ENCODE measurements around the gene HAO2.
"Not testable (repeated sequence)": the region's sequence is repeated elsewhere in the genome, so short reads cannot be mapped to it uniquely, and the experiment has no call there.

The HAO2 gene

DNA sequence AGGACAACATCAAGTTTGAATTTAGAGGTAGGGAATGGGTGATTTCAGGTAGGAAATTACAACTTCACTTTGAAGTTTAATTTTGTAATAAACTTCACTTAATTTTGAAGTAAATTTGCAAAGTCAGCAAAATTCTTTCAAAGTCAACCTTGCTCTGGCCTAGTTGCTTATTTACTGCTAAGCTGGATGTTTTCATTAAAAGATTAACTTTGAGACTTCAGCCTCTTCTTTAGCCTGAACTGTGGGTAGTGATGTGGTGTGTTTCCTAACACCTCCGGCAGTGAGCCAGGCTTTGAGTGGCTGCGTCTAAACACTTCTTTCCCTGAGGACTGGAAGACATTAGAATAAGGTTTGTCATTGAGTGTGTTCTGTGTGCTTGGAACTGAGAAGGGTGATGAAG lies at the start of gene HAO2:
Gene HAO2, plus strand, starts transcription at position 232 of the 400 bp plus-strand sequence. CDS start 12,301 bp downstream, outside the sequence.
- H3K27ac ChIP-seq: no peak within 1 kb of the TSS
- DNase-seq (ENCODE audit: low read depth, low spot score): no peak

DNA sequence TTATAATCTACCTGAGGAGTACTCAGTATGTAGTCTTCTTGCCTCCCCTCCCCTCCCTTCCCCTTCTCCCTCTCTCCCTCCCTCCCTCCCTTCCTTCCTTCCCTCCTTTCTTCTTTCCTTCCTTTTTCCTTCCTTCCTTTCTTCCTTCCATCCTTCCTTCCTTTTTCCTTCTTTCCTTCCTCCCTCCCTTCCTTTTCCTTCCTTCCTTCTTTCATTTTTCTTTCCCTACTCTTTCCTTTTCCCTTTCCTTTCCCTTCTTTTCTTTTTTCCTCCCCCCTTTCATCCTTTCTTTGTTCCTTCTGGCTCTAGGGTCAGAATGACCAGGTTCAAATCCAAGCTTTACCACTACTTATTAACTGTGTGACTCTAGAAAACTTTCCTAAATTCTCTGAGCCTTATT lies 48.5 kb upstream of the HAO2 start:
- H3K27ac ChIP-seq: no peak overlapping the region
- no peak for DNase-seq (ENCODE audit: low read depth, low spot score)

DNA sequence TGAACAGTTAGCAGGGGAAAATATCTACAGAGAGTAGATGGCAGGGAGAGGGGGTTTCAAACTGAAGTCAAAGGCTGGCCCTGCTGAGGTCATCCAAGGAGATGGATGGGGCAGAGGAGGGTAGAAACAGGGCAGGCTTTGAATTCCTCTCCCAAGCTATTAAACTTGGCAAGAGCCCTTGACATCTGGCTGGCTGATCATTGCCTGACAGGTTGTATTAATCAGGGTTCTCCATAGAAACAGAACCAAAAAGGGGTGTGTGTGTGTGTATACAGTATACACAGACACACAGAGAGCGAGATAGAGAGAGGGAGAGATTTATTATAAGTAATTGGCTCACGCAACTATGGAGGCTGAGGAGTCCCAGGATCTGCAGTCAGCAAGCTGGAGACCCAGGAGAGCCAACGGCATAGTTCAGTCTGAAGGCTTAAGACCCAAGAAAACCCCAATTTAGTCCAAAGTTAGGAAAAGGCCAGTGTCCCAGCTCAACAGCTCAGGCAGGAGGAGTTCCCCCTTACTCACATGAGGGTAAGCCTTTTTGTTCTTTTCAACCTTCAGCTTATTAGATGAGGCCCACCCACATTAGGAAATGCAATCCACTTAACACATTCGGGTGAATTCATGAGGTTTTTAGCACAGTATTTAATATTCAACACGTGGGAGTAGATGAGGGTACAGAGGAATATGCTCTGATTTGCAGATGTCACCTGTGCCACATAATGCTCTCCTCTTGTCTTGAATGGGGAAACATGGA lies 46.7 kb upstream of the HAO2 start:
- no peak overlapping the region for H3K27ac ChIP-seq
- DNase-seq (ENCODE audit: low read depth, low spot score): no peak

DNA sequence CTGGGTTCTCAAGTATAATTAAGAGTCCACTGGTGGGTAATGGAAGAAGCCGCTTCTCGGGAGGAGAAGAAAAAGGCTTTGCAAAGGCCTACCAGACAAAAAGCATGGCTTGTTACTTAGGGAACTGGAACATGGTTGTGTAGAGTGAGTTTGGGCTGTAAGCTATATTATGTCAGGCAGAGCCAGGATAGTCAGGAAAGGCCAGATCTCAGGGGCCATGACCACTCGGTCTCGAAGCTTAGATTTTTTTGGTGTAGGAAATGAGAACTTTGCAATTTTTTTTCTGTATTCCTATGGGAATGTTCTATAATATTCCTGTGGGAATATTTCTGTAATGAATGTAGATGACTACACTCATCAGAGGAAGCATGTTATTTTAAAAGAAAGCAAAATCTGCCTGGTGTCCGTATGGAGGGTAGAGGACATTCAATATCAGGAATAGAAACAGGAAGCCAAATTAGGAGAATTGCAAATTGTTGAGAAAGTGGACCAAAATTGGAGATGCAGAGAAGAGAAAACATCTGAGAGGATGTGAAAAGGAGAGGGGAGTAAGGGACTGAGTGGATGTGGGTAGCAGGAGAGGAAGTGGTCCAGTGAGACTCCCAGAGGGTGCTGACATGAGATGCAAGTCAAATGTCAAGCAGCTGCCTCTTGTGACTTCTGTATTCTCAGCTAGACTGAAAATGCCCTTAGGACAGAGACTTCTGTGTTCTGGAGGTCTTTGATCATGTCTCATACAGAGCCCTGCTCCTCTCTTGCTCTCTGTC lies 45.2 kb upstream of the HAO2 start:
- H3K27ac ChIP-seq: no peak overlapping the region
- no peak for DNase-seq (ENCODE audit: low read depth, low spot score)

DNA sequence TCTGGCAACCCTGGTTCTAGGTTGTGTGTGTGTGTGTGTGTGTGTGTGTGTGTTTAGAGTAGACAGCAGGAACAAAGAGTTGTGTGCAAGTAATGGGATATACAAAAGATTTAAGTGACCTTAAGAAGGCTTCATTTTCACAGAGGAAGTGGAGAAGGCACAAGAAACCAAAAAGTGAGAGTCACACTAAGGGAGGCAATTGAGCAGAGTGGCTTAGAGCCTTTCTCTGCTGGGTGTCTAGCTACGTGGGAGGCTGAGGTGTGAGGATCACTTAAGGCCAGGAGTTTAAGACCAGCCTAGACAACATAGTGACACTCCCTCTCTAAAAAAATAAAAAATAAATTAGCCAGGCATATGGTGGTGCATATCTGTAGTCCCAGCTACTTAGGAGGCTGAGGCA lies 44.4 kb upstream of the HAO2 start:
- no peak for DNase-seq (ENCODE audit: low read depth, low spot score)
- H3K27ac ChIP-seq: no peak overlapping the region

DNA sequence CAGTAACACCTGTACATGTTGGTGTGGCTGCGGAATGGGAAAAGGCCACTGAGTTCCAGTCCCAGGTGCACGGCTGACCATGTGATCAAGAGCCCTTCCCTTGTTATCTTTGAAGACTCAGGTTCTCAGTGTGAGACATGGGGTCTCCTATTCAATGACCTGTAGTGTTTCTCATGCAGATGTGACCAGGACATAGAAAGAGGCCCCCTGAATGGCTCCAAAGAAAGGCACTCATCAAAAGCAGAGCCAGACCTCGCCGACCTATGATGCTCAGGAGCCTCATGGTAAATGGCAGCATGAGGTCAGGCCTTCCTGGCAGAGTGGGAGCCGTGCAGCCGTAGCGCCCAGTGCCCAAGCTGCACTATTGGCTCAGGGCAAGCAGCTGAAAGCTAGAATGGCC lies 42.3 kb upstream of the HAO2 start:
- H3K27ac ChIP-seq: no peak overlapping the region

DNA sequence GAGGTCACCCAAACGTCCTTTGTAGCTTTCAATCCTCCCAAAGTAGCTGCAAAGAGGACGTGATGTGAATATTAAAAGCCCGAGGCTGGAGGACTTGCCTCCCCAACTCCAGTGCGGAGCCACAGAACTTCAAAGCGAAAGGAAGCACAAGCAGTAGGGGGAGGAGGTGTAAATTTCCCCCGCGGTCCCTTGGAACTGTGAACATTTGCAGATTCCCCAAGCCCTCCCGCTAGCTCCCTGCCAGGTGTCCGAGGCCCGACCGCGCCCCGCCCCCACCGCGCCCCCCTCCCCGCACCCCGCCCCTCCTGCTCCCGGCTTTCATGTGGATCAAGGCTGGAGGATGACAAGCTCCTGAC lies 41.5 kb upstream of the HAO2 start:
- no peak overlapping the region for H3K27ac ChIP-seq
- DNase-seq (ENCODE audit: low read depth, low spot score): no peak

More for the DNA sequence above, 42.3 kb upstream of the HAO2 start:
- DNase-seq (ENCODE audit: low read depth, low spot score): no peak

DNA sequence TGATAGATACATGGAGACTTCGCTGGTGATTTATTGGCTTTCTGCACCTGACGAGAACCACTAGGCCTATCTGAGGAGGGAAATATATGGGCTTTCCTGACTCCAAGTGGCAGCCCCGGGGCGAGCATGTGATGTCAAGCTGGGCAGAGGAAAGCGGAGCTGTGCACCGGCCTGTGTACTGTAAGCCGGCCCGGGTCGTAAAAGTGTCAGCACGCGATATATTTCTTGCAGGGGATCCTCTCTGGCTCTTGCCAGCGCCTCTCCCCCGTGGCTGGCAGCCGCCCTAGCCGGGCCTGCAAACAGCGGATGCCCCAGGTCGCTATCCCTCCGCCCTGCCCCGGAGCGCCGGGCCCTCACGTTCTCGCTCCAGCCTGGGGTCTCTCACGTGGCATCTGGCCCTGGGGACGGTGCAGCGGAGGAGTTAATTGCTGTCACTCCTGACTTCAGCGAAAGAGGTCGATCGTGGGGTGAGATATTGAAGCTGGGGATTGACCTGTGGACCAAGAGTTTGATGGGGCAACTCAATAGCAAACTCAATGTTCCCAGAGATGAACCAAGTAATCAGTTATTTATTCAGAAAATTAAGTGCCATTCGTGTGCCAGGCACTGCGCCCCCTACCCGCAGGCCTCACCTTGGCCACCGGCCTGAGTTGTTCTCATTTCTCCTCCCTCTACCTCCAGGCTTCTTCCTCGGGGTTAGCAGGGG lies 41.0 kb upstream of the HAO2 start:
- no peak for DNase-seq (ENCODE audit: low read depth, low spot score)
- H3K27ac ChIP-seq: no peak overlapping the region

DNA sequence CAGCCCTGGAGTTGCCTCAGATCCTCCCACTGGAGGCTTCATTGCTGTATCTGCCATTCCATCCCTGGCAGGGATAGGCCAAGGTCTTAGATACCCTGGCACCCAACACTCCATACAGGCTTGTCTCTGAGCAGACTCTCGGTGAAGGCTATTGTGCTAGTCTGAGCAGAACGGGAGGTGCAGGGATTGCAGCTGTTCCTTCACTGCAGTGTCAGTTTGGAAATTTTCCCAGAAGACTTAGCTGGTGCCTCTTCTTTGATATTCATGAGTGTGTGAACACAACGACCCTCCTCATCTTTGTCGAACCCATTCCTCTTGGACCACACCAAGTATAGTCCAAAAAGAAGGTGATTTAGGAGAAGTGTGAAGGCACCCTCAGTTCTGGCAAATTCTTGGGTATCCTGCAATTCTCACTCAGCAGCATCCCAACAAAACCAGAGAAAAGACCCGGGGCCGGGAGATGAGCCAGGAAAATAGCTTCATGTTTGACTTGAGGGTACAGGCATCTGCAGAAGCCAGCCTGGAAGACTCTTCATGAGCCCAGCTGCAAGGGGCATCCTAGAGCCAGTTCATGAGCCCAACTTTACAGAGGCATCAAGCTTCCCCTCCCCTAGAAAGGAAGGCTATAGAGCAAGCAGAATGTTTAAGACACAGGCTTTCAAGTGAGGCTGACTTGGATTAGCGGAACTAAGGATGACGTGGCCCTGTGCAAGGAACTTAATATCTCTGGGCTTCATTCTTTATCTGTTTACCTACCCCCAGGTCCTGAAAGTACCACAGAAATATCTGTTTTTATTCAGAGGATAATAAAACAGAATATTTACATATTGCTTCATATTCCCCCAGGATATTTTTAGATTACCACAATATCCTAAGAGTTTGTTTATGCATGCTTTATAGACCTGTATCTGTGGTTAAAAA lies 38.8 kb upstream of the HAO2 start:
- no peak overlapping the region for H3K27ac ChIP-seq
- no peak for DNase-seq (ENCODE audit: low read depth, low spot score)

DNA sequence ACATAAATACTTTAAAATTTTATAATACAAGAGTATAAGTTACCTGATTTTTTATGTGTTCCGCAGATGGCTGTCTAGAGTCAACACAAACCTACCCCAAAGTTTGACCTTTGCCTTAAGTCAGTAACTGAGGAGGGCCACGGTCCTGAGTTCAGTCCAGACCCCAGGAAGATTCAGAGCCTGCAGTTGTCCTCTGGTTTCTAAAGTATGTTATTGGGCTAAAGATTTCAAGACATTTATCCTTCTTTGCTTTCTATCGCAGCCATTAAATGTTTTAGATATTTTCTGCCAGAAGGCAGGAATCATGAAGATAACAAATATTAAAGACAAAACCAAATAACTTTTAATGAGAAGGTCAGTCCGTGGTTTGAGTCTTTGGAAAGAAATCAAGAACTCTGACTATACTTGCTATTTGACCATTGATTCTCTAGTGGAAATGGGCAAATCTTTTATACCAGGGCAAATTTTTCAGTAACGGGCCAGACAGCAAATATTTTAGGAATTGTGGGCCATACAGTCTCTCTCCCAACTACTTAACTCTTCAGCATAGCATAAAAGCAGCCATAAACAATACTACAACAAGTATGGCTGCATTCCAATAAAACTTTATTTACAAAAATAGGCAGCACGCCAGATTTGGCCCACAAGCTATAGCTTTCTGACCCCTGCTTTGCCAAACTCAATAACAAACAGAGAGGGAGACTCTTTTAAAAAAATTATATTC lies 38.0 kb upstream of the HAO2 start:
- no peak overlapping the region for H3K27ac ChIP-seq
- DNase-seq (ENCODE audit: low read depth, low spot score): no peak

DNA sequence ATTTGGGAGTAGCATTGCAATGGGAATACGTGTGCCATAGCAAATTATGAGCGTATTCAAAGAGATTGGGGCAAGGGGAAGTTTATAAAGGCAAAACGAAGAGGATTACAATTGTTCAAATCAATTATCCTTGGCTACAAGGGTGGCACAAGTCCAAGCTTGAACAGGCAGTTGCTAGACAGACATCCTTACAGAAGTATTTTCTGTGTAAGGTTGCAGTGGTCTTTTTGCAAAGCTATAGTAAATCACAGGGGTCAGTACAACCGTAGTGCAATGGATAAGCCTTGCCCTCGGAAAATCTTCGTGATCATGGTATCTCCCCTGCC lies 37.4 kb upstream of the HAO2 start:
- no peak overlapping the region for H3K27ac ChIP-seq
- DNase-seq (ENCODE audit: low read depth, low spot score): no peak

DNA sequence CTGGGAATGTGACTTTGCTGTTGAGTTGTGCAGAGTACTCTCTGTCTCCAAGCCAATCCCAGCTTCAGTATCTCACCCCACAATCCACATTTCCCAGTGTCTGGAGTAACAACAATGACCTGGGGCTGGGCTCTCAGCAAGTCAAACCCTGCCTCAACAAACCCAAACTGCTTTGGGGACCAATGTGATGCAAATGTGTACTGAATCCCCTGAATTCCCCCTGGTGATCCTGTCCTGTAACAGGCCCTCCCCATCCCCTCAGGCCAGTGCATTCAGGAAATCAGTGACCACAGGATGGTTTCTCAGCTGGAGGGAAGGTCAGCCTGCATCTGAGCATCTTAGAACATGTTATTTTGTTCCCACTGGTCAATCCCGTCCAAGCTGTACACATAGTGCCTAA lies 36.7 kb upstream of the HAO2 start:
- no peak for DNase-seq (ENCODE audit: low read depth, low spot score)
- no peak overlapping the region for H3K27ac ChIP-seq

DNA sequence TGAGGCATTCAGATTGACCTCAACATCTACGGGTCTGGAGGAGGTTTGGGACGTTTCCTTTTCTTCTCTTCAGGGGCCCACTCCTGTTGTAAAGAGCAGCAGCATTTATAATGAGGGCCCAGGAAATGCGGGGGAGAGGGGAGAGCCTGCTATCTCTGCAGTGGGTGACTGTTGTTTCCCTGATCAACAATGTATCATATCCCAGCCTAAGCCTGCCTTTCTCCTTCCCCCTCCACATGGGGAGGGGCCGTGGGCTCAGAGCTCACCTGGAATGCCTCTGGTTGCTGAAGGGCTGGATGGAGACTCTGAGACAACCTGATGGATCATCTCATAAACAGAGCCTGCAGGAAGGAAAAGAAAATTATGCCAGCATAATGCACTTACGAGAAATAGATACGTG lies 36.0 kb upstream of the HAO2 start:
- H3K27ac ChIP-seq: no peak overlapping the region
- DNase-seq (ENCODE audit: low read depth, low spot score): no peak

DNA sequence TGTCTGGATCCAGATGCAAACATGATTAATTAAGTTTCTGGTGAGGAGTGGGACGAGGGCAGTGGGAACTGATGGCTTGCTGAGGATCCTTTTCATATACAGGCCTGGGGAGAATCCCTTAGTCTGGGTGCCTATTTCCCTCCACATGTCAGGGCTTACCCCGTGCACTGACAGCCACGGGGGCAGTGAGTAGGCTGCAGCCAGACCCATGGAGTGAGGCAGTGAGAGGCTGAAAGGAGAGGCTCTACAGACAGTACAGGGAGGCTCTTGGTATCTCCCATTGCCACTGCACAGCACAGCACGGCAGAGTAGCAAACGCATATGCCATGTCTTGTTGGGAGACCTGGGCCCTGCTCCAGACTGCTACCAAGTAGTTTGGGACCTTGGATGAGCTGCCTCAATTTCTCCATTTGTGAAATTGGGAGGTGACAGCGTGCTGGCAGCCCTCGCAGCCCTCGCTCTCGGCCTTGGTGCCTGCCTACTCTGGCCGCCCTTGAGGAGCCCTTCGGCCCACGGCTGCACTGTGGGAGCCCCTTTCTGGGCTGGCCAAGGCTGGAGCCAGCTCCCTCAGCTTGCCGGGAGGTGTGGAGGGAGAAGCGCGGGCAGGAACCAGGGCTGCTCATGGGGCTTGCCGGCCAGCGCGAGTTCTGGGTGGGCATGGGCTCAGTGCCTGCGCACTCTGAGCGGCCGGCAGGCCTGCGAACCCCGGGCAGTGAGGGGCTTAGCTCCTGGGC lies 35.3 kb upstream of the HAO2 start:
- H3K27ac ChIP-seq: no peak overlapping the region
- DNase-seq (ENCODE audit: low read depth, low spot score): no peak

DNA sequence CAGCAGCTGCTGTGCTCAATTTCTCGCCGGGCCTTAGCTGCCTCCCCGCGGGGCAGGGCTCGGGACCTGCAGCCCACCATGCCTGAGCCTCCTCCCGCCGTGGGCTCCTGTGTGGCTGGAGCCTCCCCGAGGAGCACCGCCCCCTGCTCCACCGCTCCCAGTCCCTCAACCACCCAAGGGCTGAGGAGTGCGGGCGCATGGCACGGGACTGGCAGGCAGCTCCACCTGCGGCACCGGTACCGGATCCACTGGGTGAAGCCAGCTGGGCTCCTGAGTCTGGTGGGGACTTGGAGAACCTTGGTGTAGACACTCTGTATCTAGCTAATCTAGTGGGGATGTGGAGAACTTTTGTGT lies 34.7 kb upstream of the HAO2 start:
- not testable (repeated sequence) for DNase-seq (ENCODE audit: low read depth, low spot score); H3K27ac ChIP-seq

DNA sequence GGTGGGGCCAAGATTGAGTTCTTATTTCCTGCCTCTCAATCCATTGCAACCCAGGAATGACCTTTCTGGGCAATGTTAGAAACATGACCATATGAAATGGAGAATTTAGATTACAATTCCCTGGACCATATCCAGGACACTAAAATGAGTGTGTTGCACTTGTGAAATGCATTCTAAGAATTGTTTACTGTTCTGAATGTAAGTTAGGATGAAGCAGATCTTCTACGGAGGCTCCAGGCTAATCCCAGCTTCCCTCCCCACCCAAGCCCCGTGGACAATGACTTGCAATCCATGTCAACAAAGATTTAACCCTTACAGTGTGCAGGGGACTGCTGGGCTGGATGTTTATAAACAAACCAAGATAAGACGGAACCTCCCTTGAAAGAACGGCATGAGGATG lies 31.7 kb upstream of the HAO2 start:
- DNase-seq (ENCODE audit: low read depth, low spot score): no peak
- H3K27ac ChIP-seq: no peak overlapping the region

DNA sequence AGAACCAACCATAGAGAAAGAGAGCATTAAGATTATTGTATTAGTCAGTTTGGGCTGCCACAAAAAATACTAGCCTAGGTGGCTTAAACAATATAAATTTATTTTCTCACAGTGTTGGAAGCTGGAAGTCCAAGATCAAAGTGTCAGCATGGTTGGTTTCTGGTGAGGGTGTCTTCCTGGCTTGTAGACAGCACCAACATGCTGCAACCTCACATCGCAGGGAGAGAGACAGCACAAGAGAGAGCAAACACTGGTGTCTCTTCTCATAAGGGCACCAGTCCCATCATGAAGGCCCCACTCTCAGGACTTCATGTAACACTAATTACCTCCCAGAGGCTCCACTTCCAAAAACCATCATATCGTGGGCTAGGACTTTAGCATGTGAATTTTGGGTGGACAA lies 30.6 kb upstream of the HAO2 start:
- no peak for DNase-seq (ENCODE audit: low read depth, low spot score)
- H3K27ac ChIP-seq: no peak overlapping the region

DNA sequence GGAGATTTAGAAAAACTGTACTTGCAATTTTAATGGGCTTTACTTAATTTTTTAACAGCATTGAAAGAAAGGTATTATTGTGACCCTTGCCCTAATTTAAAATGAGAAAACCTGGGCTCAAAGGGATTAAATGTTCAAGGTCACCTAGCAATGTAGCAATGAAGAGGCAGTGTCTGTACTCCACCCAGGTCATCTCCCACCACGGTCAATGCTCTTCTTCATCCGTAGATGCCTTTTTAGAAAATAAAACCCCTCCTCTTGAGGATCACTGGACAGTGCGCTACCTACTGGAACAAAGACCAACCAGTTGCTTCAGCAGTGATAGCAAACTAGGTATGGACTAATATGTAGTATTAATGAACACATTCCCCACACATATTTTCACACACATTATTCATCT lies 29.8 kb upstream of the HAO2 start:
- H3K27ac ChIP-seq: no peak overlapping the region
- no peak for DNase-seq (ENCODE audit: low read depth, low spot score)

DNA sequence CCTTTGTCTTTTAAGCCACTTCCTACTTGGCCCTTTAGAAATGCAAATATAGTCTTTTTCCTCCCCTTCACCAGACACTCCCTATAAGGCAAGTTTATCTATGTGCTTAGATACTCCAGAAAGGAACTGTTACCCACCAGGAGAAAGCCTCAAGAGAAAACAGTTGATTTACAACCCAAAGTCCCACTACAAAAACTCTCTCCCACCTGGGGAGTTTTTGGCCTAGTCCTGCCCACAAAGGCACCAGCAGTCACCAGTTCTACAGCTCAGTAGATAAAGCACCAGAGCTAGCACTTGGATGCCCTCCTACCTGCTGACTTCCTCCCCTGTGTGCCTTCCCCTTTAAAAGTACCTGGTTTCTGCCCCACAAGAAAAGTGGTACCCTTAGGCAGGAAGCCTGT lies 27.7 kb upstream of the HAO2 start:
- DNase-seq (ENCODE audit: low read depth, low spot score): no peak
- peak overlapping the region; percentile 10 for H3K27ac ChIP-seq
